ENCODE data around the gene LGALS3.

LGALS3 gene

DNA sequence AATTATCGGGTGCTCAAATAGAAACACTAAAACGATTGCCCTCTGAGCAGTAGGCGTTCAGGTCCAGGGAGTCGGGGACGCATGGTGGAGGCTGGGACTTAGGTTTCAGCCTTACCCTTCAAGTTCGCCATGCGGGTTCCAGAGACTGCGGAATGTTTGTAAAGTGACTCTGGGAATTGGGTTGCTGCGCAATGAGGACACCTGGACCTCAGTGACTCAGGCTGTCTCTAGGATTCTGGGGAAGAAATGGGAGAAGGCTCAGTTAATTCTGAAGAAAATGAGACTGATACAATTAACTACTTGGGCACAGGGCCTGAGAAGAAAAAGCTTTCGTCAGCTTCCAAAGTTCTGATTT, 1.1 kb downstream of the LGALS3 start:
- no peak for DNase-seq (ENCODE audit: low read depth in 2 of 2)

DNA sequence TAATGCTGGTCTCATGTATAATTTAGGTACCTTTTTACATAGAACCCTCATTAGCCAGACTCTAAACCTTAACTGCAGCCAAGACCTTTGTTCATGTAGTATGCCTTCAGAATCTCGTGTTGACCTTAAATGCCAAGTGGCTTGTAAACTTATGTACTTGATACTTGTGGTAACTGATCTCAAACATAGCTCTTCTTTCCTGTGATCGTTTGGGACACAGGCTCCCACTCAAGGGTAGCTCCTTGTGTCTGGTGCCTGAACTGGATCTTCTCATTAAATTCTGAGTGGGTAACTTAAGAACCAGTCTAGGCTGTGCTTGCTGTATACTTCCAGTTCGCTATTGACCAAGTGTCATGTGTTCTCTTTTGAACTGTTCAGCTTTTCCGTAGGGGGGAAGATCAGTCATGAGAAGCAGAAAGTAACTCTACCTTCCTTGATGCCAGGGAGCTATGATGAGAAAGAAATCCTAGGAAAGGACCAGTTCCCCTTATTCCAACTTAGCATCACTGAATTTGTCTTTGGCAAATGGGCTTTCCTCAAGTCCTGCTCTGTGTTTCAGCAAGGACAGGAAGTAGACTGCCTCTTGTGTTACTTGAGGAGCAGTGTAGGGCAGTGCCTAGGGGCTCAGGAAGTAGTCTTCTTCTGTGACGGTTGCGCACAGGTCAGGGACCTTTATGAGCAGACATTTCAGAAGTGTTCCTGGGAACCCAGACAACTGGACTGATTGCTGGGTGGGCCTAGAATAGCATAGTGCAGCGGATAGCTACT, 2.5 kb downstream of the LGALS3 start:
- DNase-seq (ENCODE audit: low read depth in 2 of 2) = no peak

DNA sequence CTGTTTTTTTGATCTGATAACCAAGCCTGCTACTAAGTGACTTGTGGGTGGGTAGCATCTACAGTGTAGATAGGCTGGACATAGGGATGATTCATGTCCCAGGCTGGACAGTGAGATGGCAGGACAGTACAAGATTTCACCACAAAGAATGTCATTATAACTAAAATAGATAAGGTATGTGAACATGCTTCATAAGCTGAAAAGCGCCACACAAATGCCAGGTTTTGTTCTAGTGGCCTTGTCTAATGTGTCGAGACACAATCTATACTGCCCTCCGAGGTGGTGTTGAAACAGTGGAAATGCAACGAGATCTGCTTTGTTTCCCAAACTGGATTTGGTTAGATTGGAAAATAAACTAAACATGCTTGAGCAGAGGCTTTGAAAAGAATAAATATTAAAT, 4.4 kb downstream of the LGALS3 start:
- DNase-seq (ENCODE audit: low read depth in 2 of 2) = no peak

DNA sequence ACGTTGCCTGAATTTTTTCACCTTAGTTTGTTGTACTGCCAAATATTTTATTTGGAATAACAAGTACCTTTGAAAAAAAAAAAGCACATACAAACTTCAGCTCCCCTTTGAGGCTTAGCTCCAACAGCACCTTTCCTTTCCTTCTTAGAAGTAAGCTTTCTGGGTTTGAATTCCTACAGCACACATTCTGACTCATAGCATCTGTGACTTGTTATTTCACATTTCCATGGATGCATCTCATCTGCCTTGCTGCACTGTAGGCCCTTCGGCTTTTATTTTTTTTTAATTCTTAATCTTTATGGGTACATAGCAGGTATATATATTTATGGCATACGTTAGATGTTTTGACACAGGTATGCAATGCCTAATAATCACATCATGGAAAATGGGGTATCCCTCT, 7.2 kb downstream of the LGALS3 start:
- no peak for DNase-seq (ENCODE audit: low read depth in 2 of 2)

DNA sequence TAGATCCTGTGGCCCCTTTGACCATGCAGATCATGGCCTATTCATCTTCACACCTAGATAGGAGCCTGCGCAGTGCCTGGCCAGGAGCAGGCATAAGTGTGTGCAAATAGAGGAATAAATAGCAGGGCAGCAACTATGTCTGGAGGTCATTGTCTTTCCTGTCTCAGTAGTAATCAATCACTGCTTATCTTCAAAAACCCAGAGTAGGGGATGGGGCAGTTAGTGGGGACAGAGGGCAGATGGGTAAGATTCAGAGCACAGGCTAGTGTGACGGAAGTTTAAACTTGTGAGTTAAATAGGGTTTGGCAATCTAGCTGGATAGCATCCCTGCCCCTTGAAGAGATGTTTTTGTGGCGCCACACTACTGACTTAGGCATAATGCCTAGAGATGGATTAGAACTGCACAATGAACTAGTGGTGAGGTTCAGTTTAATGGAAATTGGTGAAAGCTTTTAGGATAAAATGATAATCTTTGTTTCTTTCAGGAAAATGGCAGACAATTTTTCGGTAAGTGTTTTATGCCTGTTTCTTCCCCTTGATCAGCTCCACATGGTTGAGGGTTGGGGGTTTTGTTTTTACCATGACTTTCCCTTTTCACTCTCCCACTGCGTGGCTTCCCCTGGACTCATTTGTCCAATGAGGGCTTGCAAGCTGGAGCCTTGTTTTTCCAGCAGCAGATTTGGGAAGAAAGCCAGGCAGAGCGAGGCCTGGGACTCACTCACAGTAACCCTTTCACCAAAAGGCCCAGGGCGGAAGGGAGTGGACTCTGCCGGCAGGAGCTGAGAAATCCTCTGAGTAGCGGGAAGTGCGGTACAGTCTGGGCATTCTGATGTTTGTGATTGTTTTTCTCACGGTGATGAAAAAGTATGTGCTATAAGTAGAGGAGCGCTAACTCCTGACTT, 8.1 kb downstream of the LGALS3 start:
- no peak for DNase-seq (ENCODE audit: low read depth in 2 of 2)

DNA sequence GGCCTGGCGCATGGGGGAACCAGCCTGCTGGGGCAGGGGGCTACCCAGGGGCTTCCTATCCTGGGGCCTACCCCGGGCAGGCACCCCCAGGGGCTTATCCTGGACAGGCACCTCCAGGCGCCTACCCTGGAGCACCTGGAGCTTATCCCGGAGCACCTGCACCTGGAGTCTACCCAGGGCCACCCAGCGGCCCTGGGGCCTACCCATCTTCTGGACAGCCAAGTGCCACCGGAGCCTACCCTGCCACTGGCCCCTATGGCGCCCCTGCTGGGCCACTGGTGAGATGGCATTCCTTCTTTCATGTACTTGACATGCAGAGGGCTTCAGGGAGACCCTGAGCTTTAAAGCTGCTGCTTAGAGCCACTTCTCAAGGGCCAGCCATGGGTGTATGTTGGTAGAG, 9.0 kb downstream of the LGALS3 start:
- no peak for DNase-seq (ENCODE audit: low read depth in 2 of 2)

DNA sequence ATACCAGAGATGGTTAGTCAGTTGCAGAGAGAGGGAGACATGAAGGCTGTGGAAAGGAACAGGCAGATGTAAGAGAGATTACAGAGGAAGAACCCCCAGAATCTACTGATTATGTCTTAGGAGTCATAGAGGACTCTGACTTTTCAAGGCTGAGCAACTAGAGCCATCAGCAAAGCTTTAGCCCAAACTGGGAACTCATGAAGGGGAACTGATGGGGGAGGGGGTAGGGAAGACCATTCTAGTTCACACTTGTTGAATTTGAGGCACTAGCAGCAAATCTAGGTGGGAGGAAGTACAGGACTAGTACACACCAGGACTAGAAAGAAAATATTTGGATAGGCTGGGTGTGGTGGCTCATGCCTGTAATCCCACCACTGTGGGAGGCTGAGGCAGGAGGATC, 10.1 kb downstream of the LGALS3 start:
- no peak for DNase-seq (ENCODE audit: low read depth in 2 of 2)

DNA sequence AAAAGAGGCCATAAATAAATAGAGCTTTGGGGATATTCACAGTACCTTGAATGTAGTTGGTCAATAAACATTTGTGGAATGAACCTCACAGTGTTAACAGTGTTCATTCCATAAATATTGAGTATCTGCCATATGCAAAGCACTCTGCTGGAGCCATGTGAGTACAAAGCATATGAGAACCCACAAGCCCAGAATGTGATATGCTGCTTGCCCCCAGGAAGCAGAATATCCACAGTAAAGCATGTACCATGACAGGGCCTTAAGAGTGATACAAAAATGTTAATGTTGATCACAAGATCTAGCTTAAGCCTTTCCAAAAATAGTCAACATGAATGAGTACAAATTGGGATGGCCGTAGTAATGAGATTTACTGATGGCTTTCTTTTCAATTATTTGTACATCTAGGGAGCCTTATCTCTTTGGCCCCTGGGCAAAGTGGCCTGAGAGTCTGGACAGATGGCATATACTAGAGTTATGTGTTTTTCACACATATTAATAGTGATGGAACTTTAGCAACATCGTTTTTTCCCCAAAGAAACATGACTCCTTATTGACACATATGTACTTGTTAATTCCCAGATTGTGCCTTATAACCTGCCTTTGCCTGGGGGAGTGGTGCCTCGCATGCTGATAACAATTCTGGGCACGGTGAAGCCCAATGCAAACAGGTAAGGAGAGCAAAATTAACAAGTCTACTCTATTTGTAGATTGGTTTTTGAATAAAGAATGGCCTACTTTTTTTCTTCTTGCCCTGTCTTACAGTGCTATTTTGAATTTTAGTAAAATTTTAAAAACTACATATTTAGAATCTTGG, 10.9 kb downstream of the LGALS3 start:
- DNase-seq (ENCODE audit: low read depth in 2 of 2) = no peak

DNA sequence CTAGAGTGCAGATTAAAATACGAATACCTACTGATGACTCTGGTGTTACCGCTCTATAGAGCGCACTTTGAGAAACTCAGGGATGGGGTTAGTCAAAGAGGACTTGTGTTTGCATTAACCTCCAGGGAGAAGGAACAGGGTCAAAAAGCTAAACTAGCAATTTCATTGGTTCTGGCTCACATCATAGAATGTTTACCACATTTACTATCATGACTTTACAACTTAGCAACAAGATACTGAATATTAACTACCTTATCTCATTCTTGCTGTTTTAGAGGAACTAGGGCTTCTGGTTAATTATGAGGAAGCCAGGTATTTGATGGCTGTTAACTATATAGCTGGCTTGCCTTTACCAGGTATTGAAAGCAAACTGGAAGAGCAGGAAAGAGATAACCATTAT, 12.8 kb downstream of the LGALS3 start:
- no peak for DNase-seq (ENCODE audit: low read depth in 2 of 2)

DNA sequence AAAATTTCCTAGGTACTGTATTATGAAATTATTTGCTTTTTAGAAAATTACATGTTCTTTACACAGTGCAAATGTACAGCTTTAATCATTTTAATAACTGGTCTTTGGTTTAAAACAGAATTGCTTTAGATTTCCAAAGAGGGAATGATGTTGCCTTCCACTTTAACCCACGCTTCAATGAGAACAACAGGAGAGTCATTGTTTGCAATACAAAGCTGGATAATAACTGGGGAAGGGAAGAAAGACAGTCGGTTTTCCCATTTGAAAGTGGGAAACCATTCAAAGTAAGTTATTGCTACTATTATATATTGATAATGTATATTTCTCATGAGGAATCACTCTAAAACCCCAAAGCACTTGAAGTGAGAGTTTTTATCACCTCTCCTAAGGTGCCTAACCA, 13.4 kb downstream of the LGALS3 start:
- no peak for DNase-seq (ENCODE audit: low read depth in 2 of 2)

DNA sequence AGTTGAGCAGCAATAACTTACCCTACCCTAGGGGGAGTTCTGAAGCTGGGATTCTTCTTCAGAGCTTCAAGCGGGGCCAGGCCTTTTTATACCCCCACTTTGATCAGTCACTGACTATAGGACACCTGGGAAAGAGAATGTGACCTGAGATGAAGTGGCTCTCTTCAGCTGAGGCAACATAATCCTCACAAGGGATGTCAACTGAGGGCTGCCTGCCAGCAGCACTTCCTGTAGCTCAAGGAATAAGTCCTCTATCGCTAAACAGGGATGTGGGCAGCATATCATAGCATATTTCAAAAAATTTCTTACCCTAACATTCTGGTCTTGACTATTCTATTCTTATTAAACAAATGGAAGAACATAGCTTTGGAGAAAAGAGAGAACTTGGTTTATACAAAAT, 17.4 kb downstream of the LGALS3 start:
- DNase-seq (ENCODE audit: low read depth in 2 of 2) = no peak

DNA sequence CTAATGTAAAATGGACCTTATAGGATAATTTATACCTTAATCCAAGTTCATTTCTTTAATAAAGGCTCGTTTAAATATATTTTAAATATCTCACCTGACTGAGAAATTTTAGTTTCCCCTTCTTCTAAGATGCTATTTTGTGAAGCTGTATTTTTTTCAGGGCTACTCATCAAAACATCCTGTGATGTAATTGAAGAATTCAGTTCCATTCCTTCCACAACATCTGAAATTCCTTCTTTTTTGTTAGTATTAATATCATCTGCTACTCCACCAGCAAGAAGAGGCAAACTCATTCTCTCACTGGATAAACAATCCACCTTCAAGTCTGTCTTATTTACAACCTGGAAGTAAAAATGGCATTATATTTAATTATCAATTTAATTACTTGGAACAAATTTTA, 22.5 kb downstream of the LGALS3 start:
- no peak for DNase-seq (ENCODE audit: low read depth in 2 of 2)

DNA sequence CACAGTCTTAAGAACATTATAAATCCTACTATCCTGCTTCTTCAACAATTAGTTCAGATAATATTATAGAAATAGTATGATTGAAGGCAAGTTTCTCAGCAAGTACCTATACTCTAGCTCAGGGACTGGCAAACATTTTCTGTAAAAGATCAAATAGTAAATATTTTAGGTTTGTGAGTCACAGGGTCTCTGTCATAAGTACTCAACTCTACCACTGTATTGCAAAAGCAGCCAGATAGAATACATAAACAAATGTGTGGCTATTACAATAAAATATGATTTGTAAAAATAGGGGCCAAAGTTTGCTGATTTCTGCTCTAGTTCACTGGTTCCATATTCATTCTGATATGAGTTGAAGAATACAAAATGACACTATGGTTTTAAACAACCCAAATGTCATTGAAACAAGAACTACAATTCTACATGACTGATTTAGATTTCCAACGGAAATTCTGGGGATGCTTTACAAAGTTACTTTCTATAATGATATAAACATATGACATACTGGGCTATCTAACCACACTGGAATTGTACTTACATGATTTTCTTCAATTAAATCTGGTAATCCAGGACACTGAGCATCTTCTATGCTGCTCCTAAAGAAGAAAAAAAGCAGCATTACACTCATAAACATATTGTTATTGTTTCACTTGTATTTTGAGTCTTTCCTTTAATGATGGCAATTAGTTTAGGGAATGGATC, 23.2 kb downstream of the LGALS3 start:
- no peak for DNase-seq (ENCODE audit: low read depth in 2 of 2)

DNA sequence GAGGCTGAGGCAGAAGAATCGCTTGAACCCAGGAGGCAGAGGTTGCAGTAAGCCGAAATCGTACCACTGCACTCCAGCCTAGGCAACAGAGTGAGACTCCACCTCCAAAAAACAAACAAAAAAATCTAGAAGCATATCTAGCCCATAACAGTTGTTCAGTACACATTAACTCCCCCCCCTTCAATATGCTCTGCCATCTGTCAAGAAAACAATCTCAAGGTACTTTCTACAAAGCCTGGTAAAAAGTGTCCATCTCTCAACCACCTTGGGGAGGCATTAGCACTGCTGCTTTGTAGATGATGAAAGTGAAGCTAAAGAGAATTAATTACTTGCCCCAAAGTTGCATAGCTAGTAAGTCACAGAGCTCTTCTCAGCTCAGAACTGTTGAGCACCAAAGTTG, 24.9 kb downstream of the LGALS3 start:
- DNase-seq (ENCODE audit: low read depth in 2 of 2) = no peak

DNA sequence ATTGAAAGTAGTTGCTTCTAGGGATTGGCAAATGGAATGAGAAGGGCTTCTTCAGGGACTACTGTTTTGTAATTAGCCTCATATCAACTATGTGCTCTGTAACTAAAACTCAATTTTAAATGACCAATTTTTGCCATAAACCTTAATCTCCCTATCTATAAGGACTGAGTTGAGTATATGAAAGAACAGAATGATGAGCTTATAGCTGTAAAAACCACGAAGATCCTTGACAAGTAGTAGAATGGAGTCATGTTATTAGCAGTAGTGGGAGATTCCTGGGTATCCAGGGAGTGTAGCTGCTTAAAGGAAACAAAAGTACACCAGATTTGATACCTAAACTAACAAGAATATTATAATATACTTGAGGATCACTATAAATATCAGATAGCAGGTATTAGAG, 28.0 kb downstream of the LGALS3 start:
- no peak for DNase-seq (ENCODE audit: low read depth in 2 of 2)

DNA sequence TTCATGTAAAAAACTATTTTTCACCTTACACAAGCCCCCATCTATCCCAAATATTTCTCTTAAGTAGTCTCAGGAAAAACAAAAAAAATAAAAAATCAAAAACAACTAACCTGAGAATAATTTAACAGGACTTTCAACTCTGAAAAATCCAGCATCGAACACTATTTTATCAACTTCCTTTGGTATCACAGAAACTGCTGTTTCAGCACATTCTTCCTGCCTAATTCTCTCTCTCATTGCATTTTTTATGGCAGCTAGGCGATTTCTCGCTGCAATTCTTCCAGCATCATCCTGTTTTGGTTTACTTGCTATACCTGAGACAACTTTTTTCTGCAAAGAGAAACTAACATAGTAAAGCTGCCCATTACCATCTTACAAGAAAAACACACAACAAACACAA, 29.4 kb downstream of the LGALS3 start:
- DNase-seq (ENCODE audit: low read depth in 2 of 2) = no peak

DNA sequence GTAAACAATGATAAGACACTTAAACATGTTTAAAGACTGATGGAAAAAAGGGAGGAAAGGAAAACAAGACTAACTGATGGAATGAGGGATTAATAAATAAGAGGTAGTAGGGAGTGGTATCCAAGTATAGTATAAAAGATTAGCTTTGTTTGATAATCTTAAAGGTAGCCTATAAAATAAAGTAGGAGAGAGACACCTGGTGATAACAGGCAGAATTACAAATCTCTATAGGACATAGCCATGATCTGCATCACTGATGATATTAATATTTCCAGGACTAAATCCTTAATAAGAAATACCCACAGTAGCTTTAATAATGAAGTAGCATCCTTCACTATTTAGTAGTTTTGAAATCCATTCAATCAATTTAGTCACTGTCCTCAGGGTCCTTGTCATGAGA, 31.9 kb downstream of the LGALS3 start:
- DNase-seq (ENCODE audit: low read depth in 2 of 2) = no peak

DNA sequence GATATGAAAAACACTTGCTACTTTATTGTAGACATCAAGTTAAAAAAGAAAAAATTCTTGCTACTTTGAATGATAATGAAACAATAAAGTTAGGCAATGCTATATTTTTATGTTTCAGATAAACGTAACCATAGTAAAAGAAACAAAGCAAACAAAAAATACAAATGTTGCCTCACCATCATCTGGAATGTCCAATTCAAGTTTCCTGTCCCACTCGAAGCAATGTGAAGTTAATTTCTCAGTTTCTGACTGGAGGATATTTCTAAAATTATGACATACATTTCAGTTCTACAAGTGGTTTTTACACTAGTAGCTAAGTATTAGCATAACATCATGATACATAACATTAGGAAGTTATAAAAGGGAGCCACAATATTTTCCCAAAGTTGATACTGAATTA, 41.5 kb downstream of the LGALS3 start:
- no peak for DNase-seq (ENCODE audit: low read depth in 2 of 2)

DNA sequence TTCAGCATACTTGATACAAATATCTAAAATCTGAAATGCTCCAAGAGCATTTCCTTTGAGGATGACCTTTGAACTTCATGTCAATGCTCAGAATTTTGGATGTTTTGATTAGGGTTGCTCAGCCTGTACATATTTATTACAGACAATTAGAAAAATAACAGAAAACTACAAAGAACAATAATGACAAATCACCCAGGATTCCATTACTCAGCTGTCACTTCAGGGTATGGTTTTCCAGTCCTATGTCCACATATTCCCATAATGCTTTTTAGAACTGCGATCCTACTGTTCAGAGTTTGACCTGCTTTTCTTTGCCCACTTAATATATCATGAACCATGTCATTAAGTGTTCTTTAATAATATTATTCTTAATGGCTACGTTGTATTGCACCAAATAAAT, 51.0 kb downstream of the LGALS3 start:
- DNase-seq (ENCODE audit: low read depth in 2 of 2) = no peak

DNA sequence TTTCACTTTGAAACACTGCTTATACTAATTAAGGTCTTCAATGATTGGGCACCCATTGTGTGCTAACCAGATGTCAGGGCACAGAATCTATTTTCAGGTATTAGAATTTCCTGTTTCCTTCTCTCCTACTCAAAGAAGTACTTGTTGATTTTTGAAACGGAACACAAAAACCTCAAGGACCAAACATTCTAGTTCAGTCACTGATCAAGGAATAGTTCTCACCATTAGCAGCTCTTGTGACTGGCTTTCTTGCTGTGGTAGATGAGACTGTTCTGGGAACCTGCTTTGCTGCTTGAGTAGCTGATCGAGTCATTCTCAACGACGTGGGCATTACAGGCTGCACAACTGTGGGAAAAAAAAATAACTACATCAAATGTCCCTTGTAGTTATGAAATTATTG, 51.4 kb downstream of the LGALS3 start:
- DNase-seq (ENCODE audit: low read depth in 2 of 2) = no peak

DNA sequence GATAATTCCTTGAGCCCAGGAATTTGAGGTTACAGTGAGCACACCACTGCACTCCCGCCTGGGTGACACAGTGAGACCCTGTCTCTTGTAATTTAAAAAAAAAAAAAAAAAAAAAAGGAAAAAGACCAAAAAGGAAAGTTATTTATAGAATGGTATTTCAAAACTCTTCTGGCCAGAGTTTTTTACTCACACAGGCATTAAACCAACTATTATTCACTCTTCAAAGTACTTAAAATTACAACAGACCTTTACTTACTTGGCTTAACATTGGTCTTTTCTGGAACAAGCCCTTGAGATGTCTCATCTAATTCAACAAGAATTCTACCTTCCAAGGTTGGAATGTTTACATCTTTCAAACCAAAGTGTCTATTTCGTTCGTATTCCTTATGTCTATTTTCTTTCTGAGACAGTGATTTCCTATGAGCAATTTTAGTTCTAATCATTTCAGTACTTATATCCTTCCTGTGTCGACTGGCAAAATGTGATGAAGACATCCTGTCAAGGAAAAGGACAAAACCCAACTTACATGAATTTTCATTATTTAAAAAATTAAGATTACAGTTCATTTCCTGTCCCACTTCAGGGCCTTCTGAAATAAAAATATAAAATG, 59.7 kb downstream of the LGALS3 start:
- no peak for DNase-seq (ENCODE audit: low read depth in 2 of 2)

DNA sequence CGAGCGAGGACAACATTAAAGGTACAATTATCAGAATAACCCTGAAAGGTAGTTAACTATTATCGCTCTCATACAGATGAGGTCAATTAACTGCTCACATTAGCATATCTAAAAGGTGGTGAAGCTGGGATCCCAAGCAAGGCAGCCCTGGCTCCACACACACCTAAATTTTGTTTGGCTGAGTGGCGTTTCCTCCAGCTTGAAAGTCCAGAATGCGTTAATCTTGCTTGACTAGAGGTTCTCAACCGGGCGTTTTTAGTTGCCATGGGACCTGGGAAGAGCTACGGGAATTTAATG, 61.8 kb downstream of the LGALS3 start:
- no peak for DNase-seq (ENCODE audit: low read depth in 2 of 2)

All from activated CD8-positive, alpha-beta memory T cell treated with anti-CD3 and anti-CD28 coated beads for 4 hours (primary cell).